ENCODE results near the gene KIF3C.

- TF ChIP-seq CTCF (tag by site-specific recombination; IDR thresholded peaks at IDR 0.05) (no peak), ZNF146 (tag by site-specific recombination; IDR thresholded peaks at IDR 0.05) (no peak), ZNF366 (tag by site-specific recombination; conservative IDR thresholded peaks at IDR 0.05) (no peak), YY1 (tag by site-specific recombination; IDR thresholded peaks at IDR 0.05) (no peak), ZSCAN30 (tag by site-specific recombination; IDR thresholded peaks at IDR 0.05) (no peak), SP2 (tag by site-specific recombination; IDR thresholded peaks at IDR 0.05) (no peak), HOXC10 (CRISPR knock-in tag; IDR thresholded peaks at IDR 0.05) (no peak), REPIN1 (tag by site-specific recombination; IDR thresholded peaks at IDR 0.05; ENCODE audit: low read depth) (no peak), ZNF624 (tag by site-specific recombination; IDR thresholded peaks at IDR 0.05) (no peak)
These were observed 21.4 kb downstream of the KIF3C start for GRCh38 chr2:25960920-25961319.

Data from HEK293 (cell line).